IMR-90 (cell line): Measurements from ENCODE around the gene FAM124B. TPM values are rescaled to one million over a fixed set of nuclear protein-coding genes. Genes with fewer than 3 reads are reported as not detected.

Source experiments
- ATAC-seq: fragments of 200-7000 bp; cut with Tn5 transposase; 2 replicates; pipeline ENCODE4 v1.9.1; 2020; ENCODE audit warnings: low read depth, mild to moderate bottlenecking, moderate library complexity
- BruUV-seq: library from RNA; stranded (reverse); fragments of 400-500 nt; replicated peaks from 2 replicates; lab custom pipeline; 2021; lab: Mats Ljungman, UMichigan
- CTCF ChIA-PET: fragments of 300-600 bp; formaldehyde crosslinking; extraction: SDS; loops from one replicate; lab custom pipeline; 2021; ENCODE audit warnings: antibody characterized with exemption; lab: Yijun Ruan, JAX
- POLR2A ChIA-PET: fragments of 300-600 bp; sonication (Branson Sonifier 250); formaldehyde crosslinking; loops from one replicate; lab custom pipeline; 2022; ENCODE audit warnings: antibody characterized with exemption; ENCODE audit not compliant: unreplicated experiment; lab: Charles Lee
- DNase-seq: peaks from one replicate; pipeline ENCODE4 v3.0.0; 2013
- H2AFZ ChIP-seq: replicated peaks from 2 replicates; pipeline ENCODE3; 2013; ENCODE audit warnings: low read length, mild to moderate bottlenecking; ENCODE audit not compliant: poor library complexity
- H2AK5ac ChIP-seq: 2 replicates; pipeline ENCODE4 v1.6.1; 2013; ENCODE audit warnings: low read depth, low read length, inconsistent platforms
- H2AK9ac ChIP-seq: replicated peaks from 2 replicates; pipeline ENCODE3; 2013; ENCODE audit warnings: mild to moderate bottlenecking, low read depth, low read length, moderate library complexity; ENCODE audit not compliant: poor library complexity
- H2BK120ac ChIP-seq: 2 replicates; pipeline ENCODE4 v1.6.1; 2013; ENCODE audit warnings: low read depth, low read length, inconsistent platforms
- H2BK15ac ChIP-seq: 3 replicates; pipeline ENCODE4 v1.6.1; 2013; ENCODE audit warnings: low read depth, low read length, inconsistent platforms
- H2BK20ac ChIP-seq: 2 replicates; pipeline ENCODE4 v1.6.1; 2013; ENCODE audit warnings: low read depth, mild to moderate bottlenecking, inconsistent platforms, low read length, moderate library complexity
- H2BK5ac ChIP-seq: 2 replicates; pipeline ENCODE4 v1.6.1; 2013; ENCODE audit warnings: mild to moderate bottlenecking, low read depth, low read length, inconsistent platforms; ENCODE audit not compliant: poor library complexity, severe bottlenecking
- H3K14ac ChIP-seq: replicated peaks from 2 replicates; pipeline ENCODE4 v1.6.1; 2013; ENCODE audit warnings: low read depth, low read length, inconsistent platforms
- H3K18ac ChIP-seq: 2 replicates; pipeline ENCODE4 v1.6.1; 2013; ENCODE audit warnings: low read depth, low read length, control low read depth
- H3K23ac ChIP-seq: 2 replicates; pipeline ENCODE4 v1.6.1; 2013; ENCODE audit warnings: low read depth, low read length, inconsistent platforms
- H3K27ac ChIP-seq: 2 replicates; pipeline ENCODE4 v1.5.1; 2013; ENCODE audit warnings: mild to moderate bottlenecking, control low read depth, low read length; ENCODE audit not compliant: insufficient read depth
- H3K27me3 ChIP-seq: 2 replicates; pipeline ENCODE4 v1.6.1; 2013; ENCODE audit warnings: low read length; ENCODE audit not compliant: control insufficient read depth, insufficient read depth
- H3K36me3 ChIP-seq: 2 replicates; pipeline ENCODE4 v1.6.1; 2013; ENCODE audit warnings: low read length, mixed read lengths; ENCODE audit not compliant: control insufficient read depth, insufficient read depth
- H3K4ac ChIP-seq: 2 replicates; pipeline ENCODE4 v1.6.1; 2013; ENCODE audit warnings: low read depth, low read length, inconsistent platforms
- H3K4me1 ChIP-seq: 2 replicates; pipeline ENCODE4 v1.6.1; 2013; ENCODE audit warnings: low read length, mixed read lengths; ENCODE audit not compliant: control insufficient read depth, insufficient read depth
- H3K4me2 ChIP-seq: 2 replicates; pipeline ENCODE4 v1.6.1; 2013; ENCODE audit warnings: low read depth, mild to moderate bottlenecking, control low read depth, low read length, moderate library complexity
- H3K4me3 ChIP-seq: 2 replicates; pipeline ENCODE4 v1.5.1; 2013; ENCODE audit warnings: low read depth, mild to moderate bottlenecking, control low read depth, low read length, moderate library complexity; ENCODE audit not compliant: insufficient read depth
- H3K56ac ChIP-seq: 2 replicates; pipeline ENCODE4 v1.6.1; 2013; ENCODE audit warnings: low read length, inconsistent platforms; ENCODE audit not compliant: insufficient read depth; ENCODE audit errors: extremely low read depth
- H3K79me1 ChIP-seq, 2 experiments: 2 replicates each; pipeline ENCODE4 v1.6.1; 2013; ENCODE audit warnings: low read length in 2 of 2, inconsistent platforms in 1 of 2, low read depth in 1 of 2
- H3K9ac ChIP-seq: 2 replicates; pipeline ENCODE4 v1.6.1; 2013; ENCODE audit warnings: low read depth, low read length, control low read depth
- H3K9me1 ChIP-seq: 2 replicates; pipeline ENCODE4 v1.6.1; 2013; ENCODE audit warnings: low read length, inconsistent platforms; ENCODE audit not compliant: insufficient read depth
- H3K9me3 ChIP-seq: 2 replicates; pipeline ENCODE4 v1.6.1; 2013; ENCODE audit warnings: low read length; ENCODE audit not compliant: control insufficient read depth, insufficient read depth
- H4K20me1 ChIP-seq: 2 replicates; pipeline ENCODE4 v1.6.1; 2013; ENCODE audit warnings: low read length, inconsistent platforms; ENCODE audit not compliant: insufficient read depth
- H4K5ac ChIP-seq: 2 replicates; pipeline ENCODE4 v1.6.1; 2013; ENCODE audit warnings: mild to moderate bottlenecking, low read depth, low read length, control low read depth
- H4K8ac ChIP-seq, 2 experiments: 2 replicates each; pipeline ENCODE4 v1.6.1; 2013; ENCODE audit warnings: low read depth in 2 of 2, low read length in 2 of 2, control low read depth in 1 of 2, inconsistent platforms in 1 of 2
- H4K91ac ChIP-seq: 2 replicates; pipeline ENCODE4 v1.6.1; 2013; ENCODE audit warnings: low read depth, low read length, inconsistent platforms; ENCODE audit not compliant: insufficient read depth
- BHLHE40 ChIP-seq: fragments of 150-350 bp; IDR thresholded peaks from 2 replicates; pipeline ENCODE4 v1.6.1; 2016; ENCODE audit warnings: mild to moderate bottlenecking, low read depth, low read length
- FOS ChIP-seq: fragments of 150-350 bp; IDR thresholded peaks from 2 replicates; pipeline ENCODE4 v1.6.1; 2016; ENCODE audit warnings: low read depth, low read length
- MAFK ChIP-seq: IDR thresholded peaks from 2 replicates; pipeline ENCODE4 v1.6.1; 2012; ENCODE audit warnings: low read depth, low read length, improper control_type of control experiment
- MAZ ChIP-seq: IDR thresholded peaks from 2 replicates; pipeline ENCODE4 v1.6.1; 2012; ENCODE audit warnings: low read depth, mild to moderate bottlenecking, low read length, improper control_type of control experiment, moderate library complexity, borderline replicate concordance
- NFE2L2 ChIP-seq: fragments of 150-350 bp; IDR thresholded peaks from 2 replicates; pipeline ENCODE4 v1.6.1; 2016; ENCODE audit warnings: low read depth, mild to moderate bottlenecking, low read length
- POLR2A ChIP-seq: IDR thresholded peaks from 2 replicates; pipeline ENCODE4 v1.6.1; 2012; ENCODE audit warnings: mild to moderate bottlenecking, low read depth, low read length
- RAD21 ChIP-seq: IDR thresholded peaks from 2 replicates; pipeline ENCODE4 v1.6.1; 2012; ENCODE audit warnings: low read length, improper control_type of control experiment
- SMC3 ChIP-seq: fragments of 150-350 bp; IDR thresholded peaks from 2 replicates; pipeline ENCODE4 v1.6.1; 2016; ENCODE audit warnings: low read depth, mild to moderate bottlenecking, antibody characterized with exemption, low read length, moderate library complexity
- WGBS, 2 experiments: methylation state at CpG; one replicate each; pipeline versions ENCODE4 v1.1.5 to v1.1.7; 2013; ENCODE audit warnings: missing lambda C conversion rate in 2 of 2; ENCODE audit not compliant: insufficient read length in 1 of 2; ENCODE audit errors: extremely low coverage in 2 of 2; 5-methylcytosine and 5-hydroxymethylcytosine counted together
- dilution Hi-C: fragments of 300-500 bp; cut with HindIII; formaldehyde crosslinking; loops from one replicate; pipeline ENCODE4 v1.14.3; 2018; ENCODE audit warnings: low sequenced_read_pairs; ENCODE audit not compliant: unreplicated experiment
- in situ Hi-C: fragments of 300-500 bp; cut with MboI; formaldehyde crosslinking; loops from 3 replicates; pipeline ENCODE4 v1.14.3; 2019; ENCODE audit warnings: low sequenced_read_pairs, inconsistent platforms, mixed read lengths
- intact Hi-C: fragments of 100-400 bp; cut with micrococcal nuclease; formaldehyde crosslinking; loops from 2 replicates; pipeline ENCODE4 v1.10.0; 2022
- polyA plus RNA-seq, 3 experiments: library from polyadenylated mRNA; depleted of rRNA; stranded (reverse); fragments of >200 nt; gene quantifications; 2 replicates each; pipeline ENCODE4 v1.2.3, GENCODE V29; 2012; ENCODE audit warnings: low replicate concordance in 1 of 3
- total RNA-seq: library from RNA; depleted of rRNA; stranded (reverse); fragments of >200 nt; gene quantifications from 2 replicates; pipeline ENCODE4 v1.2.3, GENCODE V29; 2012
- TF ChIP-seq, protein P1 (sequence below): fragments of 150-350 bp; IDR thresholded peaks from 2 replicates; pipeline ENCODE4 v1.6.1; 2017; ENCODE audit warnings: mild to moderate bottlenecking, antibody characterized with exemption, low read length, low read depth
- TF ChIP-seq, protein P2 (sequence below): conservative IDR thresholded peaks from 2 replicates; pipeline ENCODE4 v1.5.1; 2012; ENCODE audit warnings: mild to moderate bottlenecking, low read depth, low read length, improper control_type of control experiment

Gene FAM124B
- total and polyA plus RNA-seq, 2 of the 4 experiments (the other 2 are of a cell fraction) = not detected

DNA sequence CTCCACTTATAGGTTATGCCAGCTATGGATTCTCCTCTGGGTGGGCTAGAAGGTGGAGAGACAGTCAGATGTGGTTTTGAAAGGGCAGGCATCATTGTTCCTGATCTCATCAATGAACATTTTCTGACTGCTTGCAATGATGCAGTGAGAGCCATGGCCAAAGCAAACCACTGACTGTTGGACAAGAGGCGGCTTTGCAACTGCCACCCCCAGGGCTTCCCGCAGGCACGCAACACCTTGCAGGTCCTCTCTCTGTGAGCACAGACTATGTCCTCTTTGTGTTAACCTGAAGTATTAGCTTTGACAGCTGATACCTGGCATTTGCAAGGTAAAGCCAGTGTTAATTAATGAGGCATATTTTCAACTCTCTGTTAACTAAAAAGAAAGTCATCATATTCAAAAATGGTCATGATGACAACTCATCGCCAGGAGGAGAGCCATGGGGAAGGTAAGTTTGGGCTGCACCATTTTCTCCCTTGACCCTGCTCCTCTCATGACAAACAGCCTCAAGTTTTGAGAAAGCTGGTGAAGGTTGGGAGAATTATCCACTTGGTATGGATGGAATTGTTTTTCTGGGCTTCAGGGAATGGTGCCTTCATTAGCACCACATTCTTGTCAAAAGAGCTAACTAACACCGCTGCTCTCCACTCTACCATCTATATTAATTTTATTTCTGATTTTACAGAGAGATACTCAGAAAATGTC, 14.9 kb upstream of the FAM124B start:
- no peak overlapping the region for H3K14ac ChIP-seq
- H2AK9ac ChIP-seq = no peak overlapping the region
- H2BK15ac ChIP-seq = no peak overlapping the region
- ChIA-PET CTCF (no interaction called here), POLR2A (no interaction called here)
- peaks cover 1% of the 10 kb centered on the region; the same call in 1 of the 2 replicates for H3K4me1 ChIP-seq
- WGBS, 2 experiments = no CpG with 5 or more reads among the region's 5 CpGs
- no peak overlapping the region for H3K4ac ChIP-seq
- in situ Hi-C loops (no loop called here), dilution Hi-C loops (no loop called here), intact Hi-C loops (no loop called here)
- DNase-seq = no peak
- H3K79me1 ChIP-seq = no peaks in the 10 kb centered on the region
- no peaks in the 10 kb centered on the region for H3K9me3 ChIP-seq
- no peak overlapping the region for H3K23ac ChIP-seq
- no peak overlapping the region for H4K5ac ChIP-seq
- ATAC-seq = no peak
- no peak overlapping the region for H4K8ac ChIP-seq
- no TSS peak for BruUV-seq
- H2AK5ac ChIP-seq = no peak overlapping the region
- H3K27ac ChIP-seq = no peak overlapping the region
- no peaks in the 10 kb centered on the region for H4K20me1 ChIP-seq
- H3K27me3 ChIP-seq = peaks cover 2% of the 10 kb centered on the region
- H2BK5ac ChIP-seq = no peak overlapping the region
- no peak overlapping the region for H2BK20ac ChIP-seq
- H3K36me3 ChIP-seq = no peaks in the 10 kb centered on the region
- no peak overlapping the region for H3K4me3 ChIP-seq
- no peak overlapping the region for H2BK120ac ChIP-seq
- no peak overlapping the region for H3K56ac ChIP-seq
- no peak overlapping the region for H2AFZ ChIP-seq
- no peak overlapping the region for H3K9ac ChIP-seq
- no peak overlapping the region for H3K18ac ChIP-seq
- TF ChIP-seq POLR2A (no peak), MAFK (no peak), RAD21 (no peak), MAZ (no peak), NFE2L2 (no peak), BHLHE40 (no peak), FOS (no peak), SMC3 (no peak)
- TF ChIP-seq, protein P1, sequence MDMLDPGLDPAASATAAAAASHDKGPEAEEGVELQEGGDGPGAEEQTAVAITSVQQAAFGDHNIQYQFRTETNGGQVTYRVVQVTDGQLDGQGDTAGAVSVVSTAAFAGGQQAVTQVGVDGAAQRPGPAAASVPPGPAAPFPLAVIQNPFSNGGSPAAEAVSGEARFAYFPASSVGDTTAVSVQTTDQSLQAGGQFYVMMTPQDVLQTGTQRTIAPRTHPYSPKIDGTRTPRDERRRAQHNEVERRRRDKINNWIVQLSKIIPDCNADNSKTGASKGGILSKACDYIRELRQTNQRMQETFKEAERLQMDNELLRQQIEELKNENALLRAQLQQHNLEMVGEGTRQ = no peak
- TF ChIP-seq, protein P2, sequence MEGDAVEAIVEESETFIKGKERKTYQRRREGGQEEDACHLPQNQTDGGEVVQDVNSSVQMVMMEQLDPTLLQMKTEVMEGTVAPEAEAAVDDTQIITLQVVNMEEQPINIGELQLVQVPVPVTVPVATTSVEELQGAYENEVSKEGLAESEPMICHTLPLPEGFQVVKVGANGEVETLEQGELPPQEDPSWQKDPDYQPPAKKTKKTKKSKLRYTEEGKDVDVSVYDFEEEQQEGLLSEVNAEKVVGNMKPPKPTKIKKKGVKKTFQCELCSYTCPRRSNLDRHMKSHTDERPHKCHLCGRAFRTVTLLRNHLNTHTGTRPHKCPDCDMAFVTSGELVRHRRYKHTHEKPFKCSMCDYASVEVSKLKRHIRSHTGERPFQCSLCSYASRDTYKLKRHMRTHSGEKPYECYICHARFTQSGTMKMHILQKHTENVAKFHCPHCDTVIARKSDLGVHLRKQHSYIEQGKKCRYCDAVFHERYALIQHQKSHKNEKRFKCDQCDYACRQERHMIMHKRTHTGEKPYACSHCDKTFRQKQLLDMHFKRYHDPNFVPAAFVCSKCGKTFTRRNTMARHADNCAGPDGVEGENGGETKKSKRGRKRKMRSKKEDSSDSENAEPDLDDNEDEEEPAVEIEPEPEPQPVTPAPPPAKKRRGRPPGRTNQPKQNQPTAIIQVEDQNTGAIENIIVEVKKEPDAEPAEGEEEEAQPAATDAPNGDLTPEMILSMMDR = no peak
- no peak overlapping the region for H4K91ac ChIP-seq
- no peak overlapping the region for H3K4me2 ChIP-seq
- H3K9me1 ChIP-seq = no peaks in the 10 kb centered on the region
